GM12878 (cell line): Measurements from ENCODE around the gene SEMA7A. TPM values are rescaled to one million over a fixed set of nuclear protein-coding genes. Genes with fewer than 3 reads are reported as not detected.
A peak's percentile ranks its signal among the peaks of the same experiment; 100 is the strongest.

Experiments
- BACH1 ChIP-seq: fragments of 450-650 bp; IDR thresholded peaks from 2 replicates; pipeline ENCODE4 v1.6.1; 2017; ENCODE audit warnings: mild to moderate bottlenecking, borderline replicate concordance
- BCL11A ChIP-seq: IDR thresholded peaks from 2 replicates; pipeline ENCODE4 v1.6.1; 2011; ENCODE audit warnings: low read depth, low read length
- EP300 ChIP-seq, 2 experiments: fragments of 150-350 bp in 1 of 2; IDR thresholded peaks; 2 replicates each; pipeline ENCODE4 v1.6.1; 2011 to 2012; ENCODE audit warnings: low read depth in 2 of 2, low read length in 2 of 2, borderline replicate concordance in 1 of 2, improper control_type of control experiment in 1 of 2, inconsistent platforms in 1 of 2; ENCODE audit not compliant: control insufficient read depth in 1 of 2
- IRF4 ChIP-seq: IDR thresholded peaks from 2 replicates; pipeline ENCODE4 v1.6.1; 2011; ENCODE audit warnings: low read depth, low read length
- NKRF ChIP-seq: fragments of 450-650 bp; conservative IDR thresholded peaks from 2 replicates; pipeline ENCODE4 v1.6.1; 2017; ENCODE audit warnings: mild to moderate bottlenecking, moderate library complexity
- POLR2AphosphoS2 ChIP-seq: IDR thresholded peaks from 2 replicates; pipeline ENCODE4 v1.6.1; 2011; ENCODE audit warnings: low read depth, mild to moderate bottlenecking, low read length, improper control_type of control experiment, moderate library complexity
- POLR2AphosphoS5 ChIP-seq: IDR thresholded peaks from 2 replicates; pipeline ENCODE4 v1.6.1; 2011; ENCODE audit warnings: mild to moderate bottlenecking, low read length, inconsistent platforms
- POU2F2 ChIP-seq: IDR thresholded peaks from 3 replicates; pipeline ENCODE4 v1.6.1; 2011; ENCODE audit warnings: low read depth, mild to moderate bottlenecking, low read length, borderline replicate concordance
- SMAD1 ChIP-seq: fragments of 450-650 bp; IDR thresholded peaks from 2 replicates; pipeline ENCODE4 v1.6.1; 2018; ENCODE audit warnings: mild to moderate bottlenecking, low read depth; ENCODE audit not compliant: partially characterized antibody
- STAT3 ChIP-seq: IDR thresholded peaks from 2 replicates; pipeline ENCODE4 v1.6.1; 2011; ENCODE audit warnings: low read depth, low read length, improper control_type of control experiment
- ZBTB4 ChIP-seq: fragments of 450-650 bp; formaldehyde crosslinking; IDR thresholded peaks from 2 replicates; pipeline ENCODE4 v1.4.0; 2022; ENCODE audit warnings: mild to moderate bottlenecking, moderate library complexity
- ZNF687 ChIP-seq: fragments of 450-650 bp; IDR thresholded peaks from 2 replicates; pipeline ENCODE4 v1.6.1; 2017; ENCODE audit warnings: mild to moderate bottlenecking, moderate library complexity
- polyA plus RNA-seq, 11 experiments: library from polyadenylated mRNA; depleted of rRNA in 4 of 11; unstranded in 6 of 11; stranded (reverse) in 5 of 11; fragments of >200 nt; fragmentation: Nextera tagmentation in 4 of 11; fragmentation: Illumina TruSeq in 1 of 11; extraction: Ambion mirVana in 4 of 11; extraction: Trizol in 1 of 11; gene quantifications; 1 replicate in 1 of 11; 2 replicates in 10 of 11; pipeline versions ENCODE4 v1.2.1 to v1.2.3, GENCODE V29; 2011 to 2016; ENCODE audit warnings: inconsistent platforms in 2 of 11, missing spikeins in 2 of 11, low read depth in 1 of 11
- total RNA-seq, 4 experiments: library from RNA; depleted of rRNA in 3 of 4; stranded (reverse); fragments of >200 nt in 3 of 4; fragmentation: Illumina TruSeq in 1 of 4; extraction: Trizol in 1 of 4; gene quantifications; 2 replicates each; pipeline versions ENCODE4 v1.2.1 to v1.2.3, GENCODE V29; 2013 to 2021

The SEMA7A gene
- total and polyA plus RNA-seq, 10 of the 15 experiments (the other 5 are each of a cell fraction or from before 2014, with no cell fraction given) = 0.08 to 112 (median 53.5) TPM

- no peak for TF ChIP-seq ZBTB4 (CRISPR knock-in tag)
- 0 out of 2 replicates have a peak, but pooled peaks have one; percentile 23 for TF ChIP-seq BCL11A
- TF ChIP-seq BACH1 = 0 out of 2 replicates have a peak, but pooled peaks have one; percentile 55
- peak; percentile 57 for TF ChIP-seq ZNF687
- TF ChIP-seq POLR2AphosphoS2 = 0 out of 2 replicates have a peak, but pooled peaks have one; percentile 23
- no peak for TF ChIP-seq STAT3
- peak; percentile 24; the same call in 1 of the 2 replicates for TF ChIP-seq NKRF
- TF ChIP-seq IRF4 = 0 out of 2 replicates have a peak, but pooled peaks have one; percentile 4
- peak; percentile 86 for TF ChIP-seq POLR2AphosphoS5
- peak; percentile 56 to 82; a peak in 3 of 4 replicates for TF ChIP-seq EP300 (IDR thresholded peaks at IDR 0.05; ENCODE audit: borderline replicate concordance in 1 of 2, control insufficient read depth in 1 of 2, low read depth in 2 of 2, low read length in 2 of 2)
- TF ChIP-seq SMAD1 = peak; percentile 10
- peak; percentile 36; the same call in 2 of the 3 replicates for TF ChIP-seq POU2F2
Measured at GRCh38 chr15:74400915-74401757, 32.6 kb downstream of the SEMA7A start (continued).
